Cerebellar nuclear complex (tissue), 1 donor: ENCODE data around the gene CES3.

Experiments used
- DNase-seq, 2 experiments: peaks; one replicate each; lab custom pipeline; 2025; lab: John Stamatoyannopoulos, UW

The CES3 gene, protein sequence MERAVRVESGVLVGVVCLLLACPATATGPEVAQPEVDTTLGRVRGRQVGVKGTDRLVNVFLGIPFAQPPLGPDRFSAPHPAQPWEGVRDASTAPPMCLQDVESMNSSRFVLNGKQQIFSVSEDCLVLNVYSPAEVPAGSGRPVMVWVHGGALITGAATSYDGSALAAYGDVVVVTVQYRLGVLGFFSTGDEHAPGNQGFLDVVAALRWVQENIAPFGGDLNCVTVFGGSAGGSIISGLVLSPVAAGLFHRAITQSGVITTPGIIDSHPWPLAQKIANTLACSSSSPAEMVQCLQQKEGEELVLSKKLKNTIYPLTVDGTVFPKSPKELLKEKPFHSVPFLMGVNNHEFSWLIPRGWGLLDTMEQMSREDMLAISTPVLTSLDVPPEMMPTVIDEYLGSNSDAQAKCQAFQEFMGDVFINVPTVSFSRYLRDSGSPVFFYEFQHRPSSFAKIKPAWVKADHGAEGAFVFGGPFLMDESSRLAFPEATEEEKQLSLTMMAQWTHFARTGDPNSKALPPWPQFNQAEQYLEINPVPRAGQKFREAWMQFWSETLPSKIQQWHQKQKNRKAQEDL

DNA sequence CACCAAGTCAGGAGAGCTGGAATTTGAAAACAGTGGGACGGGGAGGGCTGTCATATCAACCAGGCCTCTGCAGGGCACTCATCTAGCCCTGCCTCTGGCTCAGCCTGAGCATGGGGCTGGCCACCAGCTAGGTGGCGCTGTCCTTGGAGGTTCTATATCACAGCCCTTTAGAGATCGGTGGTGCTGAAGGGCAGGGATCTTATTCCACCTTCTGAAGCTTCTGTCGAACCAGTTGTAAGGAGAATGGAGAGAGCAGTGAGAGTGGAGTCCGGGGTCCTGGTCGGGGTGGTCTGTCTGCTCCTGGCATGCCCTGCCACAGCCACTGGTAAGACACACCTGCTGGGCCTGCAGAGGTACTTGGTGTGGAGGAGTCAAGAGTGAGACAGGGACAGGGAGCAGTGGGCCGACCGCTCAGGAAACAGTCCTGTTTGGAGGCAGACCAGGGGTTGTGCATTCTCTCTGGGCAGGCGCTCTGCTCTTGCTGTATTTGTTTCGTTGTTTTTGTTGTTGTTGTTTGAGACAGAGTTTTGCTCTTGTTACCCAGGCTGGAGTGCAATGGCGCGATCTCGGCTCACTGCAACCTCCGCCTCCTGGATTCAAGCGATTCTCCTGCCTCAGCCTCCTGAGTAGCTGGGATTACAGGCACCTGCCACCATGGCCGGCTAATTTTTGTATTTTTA, at the start of gene CES3:
TSS of gene CES3 (plus strand) at position 202 of the 680 bp plus-strand sequence. CDS start at position 244, 42 bp downstream.
- DNase-seq, result no peak

DNA sequence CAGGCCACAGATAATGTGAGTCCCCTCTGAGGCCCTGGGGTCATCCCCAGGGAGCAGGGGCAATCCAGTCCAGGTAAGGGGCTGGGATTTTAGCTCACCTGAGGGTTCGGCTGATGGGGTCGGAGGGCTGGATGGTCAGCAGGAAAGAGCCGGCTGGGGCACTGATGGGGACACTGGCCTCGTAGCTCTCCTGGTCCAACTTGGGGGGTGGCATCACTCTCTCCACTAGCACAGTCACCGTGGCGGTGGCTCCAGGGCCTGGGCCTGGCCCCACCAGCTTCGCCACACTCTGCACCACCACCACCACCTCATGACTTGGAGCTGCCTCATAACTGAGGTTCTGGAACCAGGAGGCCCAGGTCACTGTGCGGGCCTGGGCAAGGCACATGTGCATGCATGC, 49.3 kb upstream of the CES3 start:
- DNase-seq, result no peak

DNA sequence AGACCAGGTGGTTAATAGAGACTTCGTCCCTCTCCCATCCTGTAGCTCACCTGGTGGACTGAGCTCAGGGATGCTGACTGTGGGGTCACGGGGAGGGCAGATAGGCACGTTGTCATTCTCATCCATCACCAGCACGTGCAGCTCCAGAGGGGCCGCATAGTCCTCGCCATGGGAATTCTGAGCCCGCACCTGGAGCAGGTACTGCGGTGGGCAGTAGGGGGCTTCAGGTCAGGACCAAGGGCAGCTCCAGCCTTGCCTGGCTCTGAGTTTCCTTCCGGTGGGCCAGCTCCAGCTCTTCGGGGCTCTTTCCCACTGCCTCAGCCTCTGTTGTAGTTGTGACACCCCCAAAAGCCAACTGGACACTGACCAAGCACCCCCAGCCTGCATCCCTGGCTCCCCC, 48.0 kb upstream of the CES3 start:
- no peak for DNase-seq

DNA sequence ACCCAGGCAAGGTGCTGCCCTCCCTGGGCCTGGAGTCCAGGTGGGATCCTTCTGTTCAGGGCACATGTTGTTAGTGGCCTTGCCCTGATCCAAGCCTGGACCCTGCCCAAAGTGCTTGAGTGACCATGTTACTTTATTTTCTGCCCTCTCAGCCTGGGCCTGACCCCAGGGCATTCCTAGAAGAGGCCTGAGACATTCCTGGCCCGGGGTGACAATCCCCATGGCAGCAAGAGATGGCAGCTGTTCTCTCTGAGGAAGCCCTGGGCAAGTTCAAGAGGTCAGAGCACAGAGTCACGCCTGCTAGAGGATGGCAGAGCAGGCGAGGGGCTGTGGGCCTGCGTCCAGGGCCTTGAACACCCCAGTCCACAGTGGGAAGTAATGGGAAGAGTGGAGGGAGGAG, 47.4 kb upstream of the CES3 start:
- DNase-seq, result no peak

DNA sequence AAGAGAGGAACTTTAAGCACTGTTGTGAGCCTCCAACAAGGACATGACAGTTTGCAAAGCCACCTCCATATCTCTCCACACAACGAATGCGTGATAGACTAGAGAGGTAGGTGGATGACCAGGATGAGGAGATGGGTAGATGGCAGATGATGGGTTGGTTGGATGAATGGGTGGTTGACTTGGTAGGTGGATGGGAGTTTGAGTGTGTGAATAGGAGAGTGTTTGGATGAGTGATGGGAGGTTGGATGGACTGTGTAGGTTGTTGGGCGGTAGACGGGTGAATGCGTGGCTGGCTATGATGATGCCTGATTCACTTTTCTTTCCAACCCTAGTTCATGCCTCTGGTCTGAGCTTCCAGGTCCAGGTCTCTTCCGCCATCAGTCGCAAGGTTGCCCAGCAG, 46.5 kb upstream of the CES3 start:
- no peak for DNase-seq

DNA sequence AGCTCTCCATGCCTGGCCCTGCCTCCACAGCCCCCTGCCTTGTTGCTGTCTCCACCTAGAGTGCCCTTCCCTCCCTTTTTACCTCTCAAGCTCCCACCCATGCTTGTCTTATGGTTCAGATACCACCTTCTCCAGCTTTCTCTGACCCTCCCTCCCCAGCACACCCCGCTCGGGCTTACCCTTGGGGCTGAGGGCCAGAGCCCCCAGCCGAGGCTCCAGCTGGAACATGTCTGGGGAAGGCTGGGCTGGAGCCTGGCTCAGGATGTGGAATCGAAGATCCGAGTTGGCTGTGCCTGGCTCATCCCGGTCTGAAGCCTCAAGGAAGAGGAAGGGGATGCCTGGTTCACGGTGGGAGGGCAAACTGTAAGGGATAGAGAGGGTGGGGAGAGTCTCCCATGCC, 46.0 kb upstream of the CES3 start:
- no peak for DNase-seq

DNA sequence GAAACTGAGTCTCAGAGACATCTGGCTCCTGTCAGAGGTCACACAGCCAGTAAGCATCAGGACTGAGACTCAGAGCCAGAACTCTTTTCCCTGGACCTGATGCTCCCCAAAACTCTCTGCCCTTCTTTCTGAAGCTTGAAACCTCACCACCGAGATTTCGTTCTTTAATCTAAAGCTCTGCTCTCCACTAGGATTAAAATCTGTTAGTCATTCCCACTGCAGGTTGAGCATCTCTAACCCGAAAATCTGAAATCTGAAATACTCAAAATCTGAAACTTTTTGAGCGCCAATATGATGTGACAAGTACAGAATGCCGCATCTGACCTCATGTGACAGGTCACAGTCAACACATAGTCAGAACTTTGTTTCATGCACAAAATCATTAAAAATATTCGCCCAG, 44.5 kb upstream of the CES3 start:
- no peak for DNase-seq

DNA sequence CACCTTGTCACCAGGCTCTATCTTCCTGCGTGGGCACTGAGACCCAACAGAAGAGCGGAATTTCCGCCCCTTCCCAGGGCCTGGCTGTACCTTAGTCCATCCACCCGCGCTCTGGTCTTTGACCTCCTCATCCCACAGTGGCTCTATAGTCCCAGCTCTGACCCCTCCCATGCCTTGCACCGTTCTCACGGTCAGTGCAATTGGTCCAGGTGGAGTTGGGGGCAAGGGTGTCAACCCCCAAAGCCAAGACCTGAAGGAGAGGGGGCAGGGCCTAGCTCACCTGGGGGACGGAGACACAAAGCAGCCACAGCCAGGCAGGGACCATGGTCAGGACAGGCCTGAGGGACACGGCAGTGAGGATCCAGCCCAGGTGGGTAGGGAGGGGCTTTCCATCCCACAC, 43.3 kb upstream of the CES3 start:
- no peak for DNase-seq

DNA sequence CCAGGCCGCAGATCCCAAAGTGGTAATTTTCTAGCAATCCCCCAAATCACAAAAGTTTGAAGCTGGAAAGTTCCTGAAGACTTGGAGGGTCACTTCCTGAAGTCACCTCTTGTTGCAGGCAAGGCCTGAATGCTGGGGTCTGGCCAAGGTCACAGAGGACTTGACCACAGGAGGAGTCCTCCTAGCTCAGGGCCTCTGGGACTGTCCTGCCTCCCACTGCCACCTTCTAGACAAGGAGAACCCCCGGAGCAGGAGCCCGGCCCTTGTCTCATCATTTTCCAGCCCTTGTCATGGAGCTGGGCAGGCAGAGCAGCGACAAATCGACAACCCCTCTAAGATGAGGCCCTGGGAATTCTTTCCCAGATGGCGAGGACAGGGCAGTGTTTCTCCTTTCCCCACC, 42.7 kb upstream of the CES3 start:
- DNase-seq, result no peak

DNA sequence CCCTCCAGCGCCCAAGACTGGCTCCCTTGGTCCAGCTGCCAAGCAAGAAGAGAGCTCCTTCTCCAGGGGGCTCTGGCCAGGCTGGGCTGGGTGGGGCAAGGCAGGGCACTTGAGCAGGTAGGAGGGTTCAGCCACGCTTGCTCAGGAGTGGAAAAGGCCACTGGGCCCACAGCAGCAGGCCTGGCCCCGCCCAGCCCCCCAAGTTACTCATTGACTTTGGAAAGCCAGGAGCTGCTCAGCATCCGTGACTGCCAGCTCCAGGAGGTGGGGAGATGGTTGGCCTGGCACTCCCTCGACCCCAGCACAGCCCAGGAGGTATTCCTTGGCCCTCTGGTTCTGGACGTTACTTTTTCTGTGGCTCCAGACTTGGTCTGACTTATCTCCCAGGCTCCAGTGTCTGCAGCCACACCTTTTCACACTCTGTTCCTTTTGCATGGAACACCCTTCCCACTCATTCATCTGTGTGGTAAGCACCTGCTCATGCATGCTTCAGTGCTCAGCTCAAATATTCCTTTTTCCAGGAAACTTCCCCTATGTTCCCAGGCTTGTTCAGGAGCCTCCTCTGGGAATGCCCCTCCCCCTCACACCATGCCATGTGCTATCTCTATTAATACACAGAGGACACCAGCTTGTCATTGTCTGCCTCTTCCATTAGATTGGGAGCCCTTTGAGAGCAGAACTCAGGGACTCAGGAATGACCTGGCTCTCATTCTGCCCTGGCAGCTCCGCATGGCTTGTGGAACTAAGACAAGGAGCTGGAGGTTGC, 42.1 kb upstream of the CES3 start, which contains the start of gene CDH16:
TSS of gene CDH16 (minus strand) at position 83 of the 766 bp plus-strand sequence. CDS start 820 bp downstream, outside the sequence.
- DNase-seq, result no peak

DNA sequence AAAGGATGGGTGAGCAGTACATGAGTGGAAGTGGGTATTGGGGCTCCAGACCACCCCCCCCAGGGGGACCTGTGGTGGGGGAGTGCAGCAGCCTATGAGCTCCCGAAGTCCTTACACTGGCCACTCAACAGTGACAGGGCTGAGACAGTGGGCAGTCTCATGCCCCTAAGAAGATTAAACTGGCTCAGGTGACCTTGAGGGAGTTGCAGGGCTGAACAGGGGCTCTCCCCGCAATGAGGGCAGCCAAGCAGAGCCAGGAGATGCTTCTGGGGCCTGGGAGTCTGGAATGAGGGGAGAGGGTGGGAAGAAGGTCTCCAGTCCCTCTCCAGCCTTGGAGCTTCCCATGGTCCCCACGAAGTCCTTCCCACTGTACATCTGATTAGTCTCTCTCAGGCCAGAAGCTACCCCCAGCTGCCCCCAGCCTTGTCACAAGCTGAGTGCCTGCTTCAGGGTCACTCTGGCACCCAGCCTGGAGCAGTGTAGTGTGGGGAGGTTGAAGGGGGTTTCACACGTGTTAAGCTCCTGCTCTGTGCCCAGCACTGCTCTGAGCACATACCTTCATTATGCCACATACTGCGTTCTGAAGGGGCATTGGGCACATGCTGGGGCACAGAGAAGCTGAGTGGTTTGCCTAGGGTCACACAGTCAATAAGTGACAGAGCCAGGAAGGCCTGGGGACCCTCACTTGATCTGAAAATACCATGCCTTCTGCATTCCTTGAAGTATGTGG, 41.3 kb upstream of the CES3 start:
- no peak for DNase-seq

DNA sequence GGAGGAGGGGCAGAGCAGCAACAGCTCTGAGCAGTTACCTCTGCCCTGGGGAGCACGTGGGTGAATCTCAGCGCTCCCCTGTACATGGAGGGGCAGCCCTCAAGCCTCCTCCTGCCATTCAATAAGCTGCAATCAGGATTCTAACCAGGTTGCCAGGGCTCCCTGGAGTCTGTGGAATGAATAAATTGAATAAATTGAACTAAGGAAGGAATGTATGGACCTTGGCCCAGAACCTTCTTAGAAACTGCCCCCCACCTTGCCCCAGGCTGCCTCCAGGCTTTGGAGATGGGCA, 40.8 kb upstream of the CES3 start:
- no peak for DNase-seq

DNA sequence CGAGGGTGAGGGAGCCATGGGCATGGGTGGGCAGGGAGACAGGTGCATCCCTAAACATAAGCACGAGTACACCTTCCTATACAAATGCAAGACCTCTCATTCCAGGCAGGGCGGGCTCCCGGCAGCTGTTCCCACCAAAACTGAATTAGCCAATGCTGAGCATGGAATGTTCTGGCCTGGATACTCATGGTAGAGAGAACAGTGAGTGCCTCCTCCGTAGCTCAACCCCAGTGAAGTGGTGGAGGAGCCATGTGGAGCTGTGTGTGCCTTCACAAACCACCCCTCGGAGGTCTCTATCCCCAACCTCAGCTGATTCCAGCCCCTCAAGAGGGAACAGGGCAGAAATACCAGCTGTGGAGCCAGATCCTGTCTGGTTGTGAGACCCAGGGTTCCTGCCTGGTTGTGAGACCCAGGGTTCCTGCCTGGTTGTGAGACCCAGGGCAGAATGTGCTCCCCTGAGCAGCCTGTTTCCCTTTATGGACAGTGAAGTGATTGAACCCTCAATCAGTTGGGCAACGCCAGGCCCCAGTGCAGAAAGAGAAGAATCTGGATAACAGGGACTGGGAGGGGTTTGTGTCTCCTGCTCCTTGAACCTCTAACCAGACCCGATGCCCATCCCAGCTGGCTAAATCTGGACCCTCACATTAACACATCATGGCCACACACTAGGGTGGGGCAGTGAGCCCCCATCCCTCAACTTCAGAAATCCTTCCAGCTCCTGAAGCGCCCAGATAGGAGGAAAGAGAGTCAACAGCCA, 40.0 kb upstream of the CES3 start:
- DNase-seq, result no peak

DNA sequence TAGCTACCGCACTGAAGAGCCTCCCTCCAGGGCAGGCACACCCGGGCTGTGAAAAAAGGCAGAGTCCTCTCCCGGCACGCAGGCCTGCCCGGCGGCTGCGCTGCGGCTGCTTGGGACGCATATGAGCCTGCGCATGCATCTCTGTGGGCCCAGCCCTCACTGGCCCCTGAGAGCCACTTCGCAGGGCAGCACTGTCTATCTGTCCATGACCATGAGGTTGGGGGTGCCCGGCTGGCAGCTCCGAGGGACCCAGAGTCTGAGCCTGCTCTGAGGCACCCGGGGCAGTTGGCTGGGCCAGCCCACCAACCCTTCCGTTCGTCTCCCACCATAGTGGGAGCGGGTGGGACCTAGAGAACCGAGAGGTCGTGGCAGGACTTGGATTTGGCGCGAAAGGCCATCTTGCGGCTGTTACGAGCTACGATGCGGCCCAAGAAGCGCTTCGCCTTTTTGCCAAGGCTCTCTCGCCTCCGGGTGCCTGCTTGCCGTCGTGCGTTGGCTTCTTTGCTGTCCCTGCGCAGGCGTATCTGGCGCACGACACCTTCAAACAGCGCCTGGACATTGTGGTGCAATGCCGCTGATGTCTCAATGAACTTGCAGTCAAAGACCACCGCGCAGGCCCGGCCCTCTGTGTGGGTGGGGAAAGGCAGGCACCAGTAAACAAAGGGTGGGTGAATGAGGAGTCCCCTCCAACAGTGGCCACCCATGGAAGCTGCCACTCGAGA, 39.2 kb upstream of the CES3 start:
- no peak for DNase-seq

DNA sequence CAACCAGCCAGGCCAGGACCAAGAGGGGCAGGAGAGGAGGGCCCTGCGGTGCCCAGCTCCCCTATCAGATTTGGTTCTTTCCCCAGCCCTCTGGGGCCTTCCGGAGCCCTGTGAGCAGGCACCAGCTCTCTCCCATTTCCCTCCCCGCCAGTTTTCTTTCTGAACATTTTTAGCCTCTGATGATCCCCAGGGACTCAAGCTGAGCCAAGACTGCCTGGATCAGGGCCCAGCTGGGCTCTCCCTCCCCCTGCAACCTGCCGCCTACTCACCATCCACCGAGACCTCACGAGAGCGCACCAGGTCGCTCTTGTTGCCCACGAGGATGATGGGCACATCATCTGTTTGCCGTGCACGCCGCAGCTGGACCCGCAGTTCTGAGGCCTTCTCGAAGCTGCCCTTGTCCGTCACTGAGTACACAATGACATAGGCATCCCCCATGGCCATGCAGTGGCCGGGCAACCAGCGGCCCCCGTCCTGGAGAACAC, 37.8 kb upstream of the CES3 start:
- peak in 1 of 2 experiments; percentile 20 for DNase-seq

DNA sequence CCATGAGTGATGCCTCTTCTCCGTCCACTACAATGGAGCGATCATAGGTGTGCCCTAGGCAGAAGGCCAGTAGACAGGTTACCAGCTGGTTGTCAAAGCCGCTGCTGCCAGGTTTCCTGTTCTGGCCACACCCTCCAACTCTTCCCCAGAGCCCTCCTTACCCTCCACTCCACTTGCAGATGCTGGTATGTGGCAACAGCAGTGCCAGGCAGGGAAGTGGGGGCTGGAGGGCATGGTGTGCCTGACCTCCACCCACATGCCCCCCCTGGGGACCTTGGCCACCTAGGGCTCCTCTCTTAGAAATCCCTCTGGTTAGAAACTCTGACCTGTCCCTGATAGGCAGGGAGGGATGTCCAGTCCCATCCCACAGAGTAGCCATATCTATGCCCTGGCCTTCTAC, 37.2 kb upstream of the CES3 start:
- DNase-seq, result no peak

DNA sequence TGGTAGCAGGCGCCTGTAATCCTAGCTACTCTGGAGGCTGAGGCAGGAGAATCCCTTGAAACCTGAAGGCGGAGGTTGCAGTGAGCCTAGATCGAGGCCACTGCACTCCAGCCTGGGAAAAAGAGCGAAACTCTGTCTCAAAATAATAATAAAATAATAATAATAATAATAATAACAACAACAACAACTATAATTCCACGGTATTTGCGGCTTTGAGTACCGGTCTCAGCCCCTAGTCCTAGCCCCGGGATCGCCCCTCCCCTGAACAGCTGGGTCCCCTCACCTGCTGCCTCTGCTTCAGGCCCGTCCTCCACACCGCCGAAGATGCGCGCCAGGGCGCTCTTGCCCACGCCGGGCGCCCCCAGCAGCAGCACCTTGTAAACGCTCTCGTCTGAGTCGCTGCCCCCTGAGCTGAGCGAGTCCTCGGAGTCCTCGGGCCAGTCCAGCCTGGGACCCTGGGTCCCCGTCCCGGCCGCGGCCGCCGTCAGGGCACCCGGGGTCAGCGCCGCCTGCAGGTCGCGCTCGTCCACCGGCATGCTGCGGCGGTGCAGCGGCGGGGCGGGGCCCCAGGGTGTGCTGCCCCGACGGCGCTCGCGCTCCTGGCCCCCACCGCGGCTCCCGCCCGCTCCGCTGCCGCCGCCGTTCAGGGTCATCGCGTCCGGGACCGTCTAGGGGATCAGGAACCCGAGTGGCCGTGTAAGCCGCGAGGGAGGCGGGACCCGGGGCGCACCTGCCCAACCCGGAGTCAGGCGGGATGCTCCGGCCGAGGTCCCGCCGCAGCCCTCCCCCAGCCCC, 36.3 kb upstream of the CES3 start:
- no peak for DNase-seq

DNA sequence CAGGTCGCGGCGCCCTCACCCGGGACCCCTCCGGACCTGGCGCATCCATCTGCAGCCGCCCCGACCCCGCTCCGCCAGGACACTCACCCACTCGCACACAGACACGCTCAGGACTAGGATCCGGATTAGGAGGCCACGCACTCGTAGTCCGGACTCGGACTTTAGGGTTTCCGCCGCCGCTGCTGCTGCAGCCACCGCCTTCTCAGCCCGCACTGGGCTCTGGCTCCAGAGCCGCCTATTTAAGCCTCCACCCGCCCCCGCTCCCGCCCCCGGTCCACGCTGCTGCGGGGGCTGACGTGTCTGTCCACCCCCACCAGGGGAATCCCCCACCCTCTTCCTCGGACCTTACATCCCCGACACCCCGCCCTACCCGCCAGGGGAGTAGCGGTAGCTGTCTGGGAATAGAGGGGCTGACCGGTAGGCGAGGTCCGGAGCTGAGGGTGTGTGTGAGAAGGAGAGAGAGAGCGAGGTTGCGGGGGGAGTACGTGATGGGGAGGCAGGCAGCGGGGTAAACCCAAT, 35.7 kb upstream of the CES3 start, which contains the start of gene RRAD:
TSS of gene RRAD (minus strand) at position 214 of the 519 bp plus-strand sequence. CDS start 356 bp downstream, outside the sequence.
- DNase-seq, result no peak
